K562 (cell line): ENCODE measurements around the gene ADAMTS2. TPM values are rescaled to one million over a fixed set of nuclear protein-coding genes. Genes with fewer than 3 reads are reported as not detected.

ENCODE experiments used
- ATAC-seq: fragments of 200-7000 bp; cut with Tn5 transposase; 3 replicates; pipeline ENCODE4 v1.9.1; 2020; ENCODE audit warnings: moderate library complexity
- BruUV-seq: library from RNA; stranded (reverse); fragments of 400-500 nt; replicated peaks from 2 replicates; lab custom pipeline; 2021; lab: Mats Ljungman, UMichigan
- CTCF ChIA-PET: fragments of 300-600 bp; formaldehyde crosslinking; extraction: SDS; loops from one replicate; lab custom pipeline; 2021; ENCODE audit warnings: low intra/inter-chr PET ratio; lab: Yijun Ruan, JAX
- POLR2A ChIA-PET: fragments of 300-600, 350-650 bp; sonication (Branson Sonifier 250); formaldehyde crosslinking; extraction: SDS; loops from one replicate; lab custom pipeline; 2021; ENCODE audit warnings: antibody characterized with exemption, inconsistent platforms; lab: Yijun Ruan, JAX
- DNase-seq, 4 experiments: peaks; one replicate each; pipeline versions ENCODE4 v3.0.0 to v3.0.0-alpha.2; 2011 to 2018; ENCODE audit warnings: low spot score in 3 of 4, mixed read lengths in 3 of 4; ENCODE audit errors: extremely low read depth in 1 of 4
- FAIRE-seq: peaks from 2 replicates; lab custom pipeline; 2011; peaks lifted over from hg19 to GRCh38; lab: Jason Lieb, UNC
- H2AFZ ChIP-seq: 2 replicates; pipeline ENCODE4 v1.6.0; 2011; ENCODE audit warnings: low read depth, low read length, control low read depth, inconsistent platforms
- H3K27ac ChIP-seq: fragments of 200-600 bp; 3 replicates; pipeline ENCODE4 v1.8.0; 2011; ENCODE audit warnings: low read depth, mild to moderate bottlenecking, control low read depth, inconsistent platforms, low read length, moderate library complexity, mixed read lengths; ENCODE audit errors: extremely low read depth
- H3K27me3 ChIP-seq, 2 experiments: fragments of 300-600 bp in 1 of 2; 2 replicates in 1 of 2; 3 replicates in 1 of 2; pipeline versions ENCODE4 v1.6.0 to v1.8.0; 2011; ENCODE audit warnings: inconsistent platforms in 2 of 2, low read length in 2 of 2, mild to moderate bottlenecking in 1 of 2, mixed read lengths in 1 of 2, moderate library complexity in 1 of 2; ENCODE audit not compliant: control insufficient read depth in 2 of 2, insufficient read depth in 2 of 2
- H3K36me3 ChIP-seq: fragments of 300-600 bp; 3 replicates; pipeline ENCODE4 v1.8.0; 2011; ENCODE audit warnings: mild to moderate bottlenecking, low read length, inconsistent platforms; ENCODE audit not compliant: control insufficient read depth, insufficient read depth
- H3K4me1 ChIP-seq, 2 experiments: fragments of 200-600 bp in 1 of 2; replicated peaks in 1 of 2; 2 replicates in 1 of 2; 3 replicates in 1 of 2; pipeline versions ENCODE4 v1.5.1 to v1.8.0; 2011; ENCODE audit warnings: inconsistent platforms in 2 of 2, low read length in 2 of 2, mild to moderate bottlenecking in 1 of 2, mixed read lengths in 1 of 2, moderate library complexity in 1 of 2; ENCODE audit not compliant: control insufficient read depth in 2 of 2, insufficient read depth in 2 of 2
- H3K4me2 ChIP-seq: 2 replicates; pipeline ENCODE4 v1.6.1; 2011; ENCODE audit warnings: low read length, control low read depth, inconsistent platforms, mixed read lengths; ENCODE audit not compliant: insufficient read depth
- H3K4me3 ChIP-seq: fragments of 200-600 bp; sonication (generic), shearing (Covaris generic); 2 replicates; pipeline ENCODE4 v1.5.1; 2016; ENCODE audit warnings: control low read depth, inconsistent platforms
- H3K79me2 ChIP-seq: fragments of 200-600 bp; 3 replicates; pipeline ENCODE4 v1.8.0; 2011; ENCODE audit warnings: low read length, inconsistent platforms; ENCODE audit not compliant: control insufficient read depth, insufficient read depth
- H3K9ac ChIP-seq, 2 experiments: 2 replicates each; pipeline versions ENCODE4 v1.6.0 to v1.6.1; 2011; ENCODE audit warnings: low read depth in 2 of 2, low read length in 2 of 2, control low read depth in 1 of 2, inconsistent platforms in 1 of 2, mild to moderate bottlenecking in 1 of 2, mixed read lengths in 1 of 2; ENCODE audit not compliant: insufficient read depth in 1 of 2
- H3K9me1 ChIP-seq: one replicate; pipeline ENCODE4 v1.6.0; 2011; ENCODE audit warnings: inconsistent platforms, mild to moderate bottlenecking, low read length, moderate library complexity; ENCODE audit not compliant: control insufficient read depth, insufficient read depth
- H3K9me3 ChIP-seq: replicated peaks from 2 replicates; pipeline ENCODE4 v1.5.1; 2011; ENCODE audit warnings: low read depth, low read length, inconsistent platforms; ENCODE audit not compliant: control insufficient read depth, insufficient read depth
- H4K20me1 ChIP-seq: replicated peaks from 2 replicates; pipeline ENCODE4 v1.6.1; 2011; ENCODE audit warnings: low read length, inconsistent platforms, mixed read lengths; ENCODE audit not compliant: control insufficient read depth, insufficient read depth
- ARID2 ChIP-seq: fragments of 450-650 bp; IDR thresholded peaks from 2 replicates; pipeline ENCODE4 v1.6.1; 2017; ENCODE audit warnings: antibody characterized with exemption, mild to moderate bottlenecking
- COPS2 ChIP-seq: fragments of 450-650 bp; conservative IDR thresholded peaks from 2 replicates; pipeline ENCODE4 v1.6.1; 2016; ENCODE audit warnings: mild to moderate bottlenecking, moderate library complexity
- FOXM1 ChIP-seq, 2 experiments: fragments of 450-650 bp in 1 of 2; sonication (generic) in 1 of 2; formaldehyde crosslinking in 1 of 2; IDR thresholded peaks; 2 replicates each; pipeline versions ENCODE4 v1.6.1 to v1.9.0; 2017 to 2022; ENCODE audit warnings: low read depth in 2 of 2, mild to moderate bottlenecking in 2 of 2, missing genetic modification reagents in 1 of 2, moderate library complexity in 1 of 2
- KAT2B ChIP-seq: IDR thresholded peaks from one replicate; pipeline ENCODE4 v1.6.1; 2012; ENCODE audit warnings: low read depth, mild to moderate bottlenecking, control low read depth, inconsistent platforms, low read length, moderate library complexity
- STAG1 ChIP-seq: sonication (generic); formaldehyde crosslinking; IDR thresholded peaks from 2 replicates; pipeline ENCODE4 v1.5.0; 2020; ENCODE audit warnings: missing genetic modification reagents, borderline replicate concordance
- TAL1 ChIP-seq: fragments of 450-650 bp; IDR thresholded peaks from 2 replicates; pipeline ENCODE4 v1.6.1; 2016; ENCODE audit warnings: mild to moderate bottlenecking
- ZNF143 ChIP-seq: sonication (generic); formaldehyde crosslinking; IDR thresholded peaks from 2 replicates; pipeline ENCODE4 v1.9.0; 2022; ENCODE audit warnings: mild to moderate bottlenecking, missing genetic modification reagents
- ZNF212 ChIP-seq: fragments of 450-650 bp; formaldehyde crosslinking; IDR thresholded peaks from 2 replicates; pipeline ENCODE4 v1.4.0; 2020; ENCODE audit warnings: mild to moderate bottlenecking
- ZNF253 ChIP-seq: fragments of 250-450 bp; sonication (Bioruptor Pico); conservative IDR thresholded peaks from 2 replicates; pipeline ENCODE4 v1.6.1; 2021; ENCODE audit warnings: mild to moderate bottlenecking
- ZNF316 ChIP-seq: fragments of 450-650 bp; IDR thresholded peaks from 2 replicates; pipeline ENCODE4 v1.6.1; 2016
- ZNF561 ChIP-seq: fragments of 450-650 bp; formaldehyde crosslinking; conservative IDR thresholded peaks from 2 replicates; pipeline ENCODE4 v1.4.0; 2020; ENCODE audit warnings: mild to moderate bottlenecking, moderate library complexity
- ZNF696 ChIP-seq: fragments of 250-450 bp; sonication (Bioruptor Pico); conservative IDR thresholded peaks from 2 replicates; pipeline ENCODE4 v1.4.0; 2020; ENCODE audit warnings: mild to moderate bottlenecking, moderate library complexity
- WGBS: fragments of 100-300 bp; shearing (Covaris generic); methylation state at CpG from one replicate; pipeline ENCODE4 v1.1.6; 2016; ENCODE audit warnings: low coverage, mixed read lengths; ENCODE audit not compliant: insufficient coverage; ENCODE audit errors: missing lambda C conversion rate; 5-methylcytosine and 5-hydroxymethylcytosine counted together
- in situ Hi-C: fragments of 300-500 bp; cut with MboI; formaldehyde crosslinking; loops from 4 replicates; pipeline ENCODE4 v1.15.0; 2018; ENCODE audit warnings: inconsistent platforms, mixed read lengths
- intact Hi-C: fragments of 100-400 bp; cut with micrococcal nuclease; formaldehyde crosslinking; loops from 2 replicates; pipeline ENCODE4 v1.14.2; 2022
- polyA plus RNA-seq, 8 experiments: library from polyadenylated mRNA; depleted of rRNA in 4 of 8; stranded (reverse) in 5 of 8; unstranded in 3 of 8; fragments of >200 nt; fragmentation: Nextera tagmentation in 2 of 8; fragmentation: Illumina TruSeq in 1 of 8; extraction: Ambion mirVana in 2 of 8; extraction: Trizol in 1 of 8; gene quantifications; 2 replicates each; pipeline versions ENCODE4 v1.2.1 to v1.2.3, GENCODE V29; 2011 to 2014; ENCODE audit warnings: inconsistent platforms in 1 of 8, missing spikeins in 1 of 8
- total RNA-seq, 7 experiments: library from RNA; depleted of rRNA in 6 of 7; stranded (reverse); fragments of >200 nt in 6 of 7; fragmentation: Illumina TruSeq in 2 of 7; extraction: Trizol in 2 of 7; gene quantifications; 2 replicates each; pipeline versions ENCODE4 v1.2.1 to v1.2.3, GENCODE V29; 2011 to 2021; ENCODE audit warnings: low replicate concordance in 1 of 7

Gene ADAMTS2
- total and polyA plus RNA-seq, 9 of the 15 experiments (the other 6 are each of a cell fraction or from before 2014, with no cell fraction given), result not detected

DNA sequence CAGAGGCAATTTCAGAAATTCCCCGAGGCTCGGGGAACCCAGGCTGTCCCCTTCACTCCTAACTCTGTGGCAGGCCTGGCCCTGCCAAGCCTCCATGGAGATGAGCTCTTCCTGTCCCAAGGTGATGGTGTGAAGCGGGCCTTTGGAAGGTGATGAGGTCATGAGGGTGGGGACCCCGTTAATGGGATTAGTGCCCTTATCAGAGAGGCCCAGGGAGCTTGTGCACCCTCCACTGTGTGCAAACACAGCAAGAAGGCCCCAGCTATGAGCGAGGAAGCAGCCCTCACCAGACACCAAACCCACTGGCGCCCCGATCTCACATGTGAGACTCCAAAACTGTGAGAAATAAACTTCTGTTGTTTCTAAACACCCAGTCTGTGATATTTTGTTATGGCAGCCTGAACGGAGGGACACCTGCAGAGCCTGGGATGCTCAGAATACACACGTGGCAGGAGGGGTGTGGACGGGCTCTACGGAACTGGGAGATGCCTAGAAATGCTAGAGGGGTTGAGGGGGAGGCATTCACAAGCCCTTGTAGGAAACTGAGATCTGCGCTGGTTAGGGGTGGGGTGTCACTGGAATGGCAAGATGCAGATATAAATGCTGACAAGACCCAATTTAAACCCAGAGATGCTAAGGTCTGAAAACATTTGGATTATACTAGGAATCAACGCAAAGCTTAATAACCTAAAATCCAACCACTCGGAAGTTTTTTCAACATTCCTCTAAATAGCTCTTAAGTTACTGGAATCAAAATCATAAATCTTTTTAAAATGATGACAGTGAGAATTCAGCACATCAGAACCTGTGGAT is 46.9 kb downstream of the ADAMTS2 start:
- H3K9me3 ChIP-seq, result no peaks in the 10 kb centered on the region
- ATAC-seq, result no peak
- H3K27me3 ChIP-seq, result peaks cover 15 to 64% of the 10 kb centered on the region in 2 experiments; a peak in 4 of 5 replicates
- no peak overlapping the region for H3K9ac ChIP-seq
- ChIA-PET POLR2A (interaction anchor here (0.7 kb wide), 1 partner anchor 63 kb away, joined by 3 read pairs; no protein-coding TSS in a partner anchor), CTCF (no interaction called here)
- no peak overlapping the region for H2AFZ ChIP-seq
- in situ Hi-C loops, result no loop called here
- no peaks in the 10 kb centered on the region for H3K9me1 ChIP-seq
- DNase-seq, result no peak
- no peaks in the 10 kb centered on the region; the same call in 1 of the 2 replicates for H4K20me1 ChIP-seq
- H3K27ac ChIP-seq, result no peak overlapping the region
- FAIRE-seq, result no peak
- intact Hi-C loops, result no loop called here
- peaks cover 0 to 13% of the 10 kb centered on the region in 2 experiments; a peak in 2 of 5 replicates for H3K4me1 ChIP-seq
- 0% methylated on average over 14 of the region's 14 CpGs for WGBS
- no peaks in the 10 kb centered on the region for H3K36me3 ChIP-seq
- H3K79me2 ChIP-seq, result no peaks in the 10 kb centered on the region
- BruUV-seq, result no TSS peak
- no peak for TF ChIP-seq ARID2
- TF ChIP-seq ZNF316, result peak; percentile 31
- no peak overlapping the region for H3K4me3 ChIP-seq
- no peak overlapping the region for H3K4me2 ChIP-seq

DNA sequence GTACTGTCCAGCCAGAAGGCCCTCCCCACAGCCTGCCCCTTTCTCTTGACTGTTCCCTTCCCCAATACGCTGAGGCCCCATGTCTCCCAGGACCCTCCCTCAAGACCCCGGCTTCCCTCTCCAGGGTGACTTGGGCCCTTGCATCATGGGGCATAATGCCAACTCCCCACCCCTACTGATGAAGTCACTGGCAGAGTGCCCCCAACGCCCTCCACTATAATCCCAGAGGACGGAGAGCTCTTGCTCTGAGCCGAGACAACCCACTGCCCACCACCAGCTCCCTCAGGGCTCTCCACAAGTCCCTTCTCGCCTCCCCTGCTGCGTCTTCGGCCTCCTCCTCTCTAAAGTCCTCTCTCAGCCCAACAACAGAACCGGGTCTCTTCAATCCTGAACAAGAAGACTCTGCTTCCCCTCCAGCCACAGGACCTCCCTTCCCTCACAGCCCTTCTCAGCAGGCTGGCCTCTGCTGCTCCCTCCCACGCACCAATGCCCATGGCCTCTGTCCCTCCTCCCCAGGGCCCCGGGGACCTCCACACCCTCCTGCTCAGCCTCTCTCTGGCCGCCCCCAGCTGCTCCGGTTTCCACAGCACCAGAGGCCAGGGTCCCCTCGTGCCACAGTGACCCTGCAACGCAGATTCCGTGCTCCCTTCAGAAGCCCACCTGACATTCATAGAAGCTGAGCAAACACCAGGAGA is 47.6 kb downstream of the ADAMTS2 start:
- peaks cover 15 to 69% of the 10 kb centered on the region in 2 experiments; a peak in 4 of 5 replicates for H3K27me3 ChIP-seq
- no peaks in the 10 kb centered on the region for H3K9me1 ChIP-seq
- no peaks in the 10 kb centered on the region for H3K79me2 ChIP-seq
- DNase-seq, result no peak
- intact Hi-C loops, result no loop called here
- H3K36me3 ChIP-seq, result no peaks in the 10 kb centered on the region
- ATAC-seq, result no peak
- H3K9me3 ChIP-seq, result no peaks in the 10 kb centered on the region
- no peaks in the 10 kb centered on the region; the same call in 1 of the 2 replicates for H4K20me1 ChIP-seq
- peaks cover 0 to 13% of the 10 kb centered on the region in 2 experiments; a peak in 2 of 5 replicates for H3K4me1 ChIP-seq
- in situ Hi-C loops, result no loop called here
- WGBS, result 2% methylated on average over 9 of the region's 16 CpGs
- no peak overlapping the region for H3K4me3 ChIP-seq
- no TSS peak for BruUV-seq
- no peak overlapping the region for H3K9ac ChIP-seq
- no peak for FAIRE-seq
- no peak overlapping the region for H3K27ac ChIP-seq
- TF ChIP-seq ZNF143 (no peak), ZNF696 (CRISPR knock-in tag) (no peak), STAG1 (CRISPR knock-in tag) (no peak), COPS2 (no peak), TAL1 (no peak), FOXM1 (IDR thresholded peaks at IDR 0.05; ENCODE audit: low read depth) (no peak), FOXM1 (CRISPR knock-in tag; IDR thresholded peaks at IDR 0.05; ENCODE audit: low read depth) (no peak), ZNF561 (CRISPR knock-in tag) (no peak), ZNF253 (no peak), ZNF212 (CRISPR knock-in tag) (no peak), KAT2B (no peak)
- ChIA-PET CTCF (interaction anchor here (0.5 kb wide), 1 partner anchor 34 kb away, joined by 4 read pairs; no protein-coding TSS in a partner anchor), POLR2A (no interaction called here)
- no peak overlapping the region for H3K4me2 ChIP-seq
- H2AFZ ChIP-seq, result no peak overlapping the region
